ENCODE data around the gene TTLL8. TPM values are rescaled to one million over a fixed set of nuclear protein-coding genes. Genes with fewer than 3 reads are reported as not detected.

The TTLL8 gene
- total RNA-seq, 1 donor from 2014 or later = not detected

DNA sequence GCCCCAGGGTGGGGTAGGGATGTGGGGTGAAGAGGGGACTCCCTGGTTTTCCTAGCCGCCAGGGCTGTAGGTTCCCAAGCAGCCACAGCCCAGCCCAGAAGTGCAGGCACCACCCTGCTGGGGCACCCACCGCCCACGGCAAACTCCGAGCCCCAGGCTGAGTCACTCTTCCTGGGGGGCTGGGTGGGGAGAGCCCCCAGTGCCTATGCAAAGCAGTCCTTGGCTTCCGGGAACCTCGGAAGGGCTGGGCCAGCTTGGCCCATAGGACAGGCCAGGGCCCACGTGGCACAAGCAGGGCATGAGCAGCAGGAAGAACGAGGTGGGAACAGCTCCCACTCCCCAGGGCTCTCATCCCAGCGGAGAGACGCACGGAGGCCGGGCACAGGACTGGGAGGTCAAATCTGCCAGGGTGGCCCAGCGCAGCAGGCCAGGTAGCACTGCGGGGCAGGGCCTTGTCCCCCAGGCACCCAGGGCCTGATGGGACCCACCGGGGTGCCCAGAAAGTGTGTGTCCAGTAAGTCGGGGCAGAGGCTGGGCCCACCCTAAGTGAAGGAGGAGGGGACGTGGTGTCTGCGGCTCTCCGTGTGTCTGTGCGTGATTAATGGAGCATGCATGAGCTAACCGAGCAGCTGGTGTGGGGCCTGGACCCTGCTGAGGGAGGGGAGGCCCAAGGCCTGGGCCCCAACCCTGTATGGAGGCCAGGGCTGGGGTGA lies 41.0 kb downstream of the TTLL8 start:
- DNase-seq = no peak

DNA sequence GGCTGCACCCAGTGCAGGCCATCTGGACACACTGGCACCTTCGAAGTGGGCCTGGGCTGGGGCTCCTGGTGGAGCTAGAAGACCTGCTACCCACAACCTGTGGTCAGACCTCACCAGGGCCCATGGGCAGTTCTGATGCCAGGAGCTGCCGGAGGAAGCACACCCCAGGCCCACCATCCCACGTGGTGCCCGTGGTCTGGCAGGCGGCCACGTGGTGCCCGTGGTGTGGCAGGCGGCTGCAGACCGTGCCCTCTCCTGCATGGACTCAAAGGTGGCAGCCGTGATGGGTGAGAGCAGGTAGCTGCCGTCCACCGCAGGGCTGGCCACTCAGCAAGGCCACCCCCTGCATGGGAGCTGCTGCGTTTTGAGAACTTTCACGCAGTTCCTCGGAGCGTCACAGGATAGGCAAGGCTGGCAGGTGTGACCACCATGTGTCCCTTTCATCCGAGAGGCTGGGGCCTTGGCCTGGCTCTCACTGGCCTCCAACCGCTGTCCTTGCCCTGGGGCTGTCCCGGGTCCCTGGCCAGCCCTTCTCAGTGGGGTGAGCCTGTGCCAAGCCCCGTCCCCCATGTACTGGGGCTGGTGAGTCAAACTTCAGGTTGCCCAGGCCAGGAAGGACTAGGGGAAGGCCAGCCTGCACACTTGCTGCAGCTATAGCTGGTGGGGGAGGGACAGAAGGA lies 41.6 kb downstream of the TTLL8 start:
- no peak for DNase-seq

DNA sequence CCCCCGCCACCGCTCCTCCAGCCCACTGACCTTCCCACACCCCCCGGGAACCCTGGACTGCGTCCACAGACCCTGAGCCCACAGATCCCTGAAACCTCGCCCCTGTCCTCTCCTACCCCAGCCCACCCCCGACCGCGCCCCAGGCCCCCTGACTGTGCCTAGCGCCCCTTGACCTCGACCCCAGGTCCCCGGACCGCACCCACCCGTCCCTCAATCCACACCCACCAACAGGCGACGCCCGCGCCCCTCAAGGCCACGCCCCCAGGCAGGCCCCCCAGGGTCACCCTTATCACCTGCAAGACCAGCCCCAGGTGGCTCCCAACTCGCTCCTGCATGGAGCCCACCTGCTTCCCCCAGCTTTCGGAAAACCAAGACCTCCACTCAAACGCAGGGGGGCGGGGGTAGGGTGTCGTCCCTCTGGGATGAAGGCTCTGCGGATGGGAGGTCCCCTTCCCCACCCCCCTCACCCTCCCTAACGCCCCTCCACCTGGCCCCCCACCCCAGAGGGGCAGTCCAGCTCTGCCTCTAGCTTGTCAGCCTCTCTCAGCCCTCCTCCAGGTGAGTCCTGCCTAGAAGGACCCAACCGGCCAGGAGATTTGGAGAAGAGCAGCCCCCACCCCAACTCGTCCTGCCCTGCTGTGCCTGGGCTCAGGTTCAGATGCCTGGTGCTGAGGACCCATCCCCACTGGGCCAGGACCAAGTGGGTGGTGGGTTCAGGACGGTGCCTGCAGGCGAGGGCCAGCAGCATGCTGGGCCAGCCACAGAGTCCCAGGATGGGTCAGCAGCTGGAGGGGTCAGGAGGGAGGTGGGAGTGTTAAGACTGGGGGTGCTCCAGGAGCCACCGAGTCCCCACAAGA lies 42.4 kb downstream of the TTLL8 start:
- DNase-seq = no peak

DNA sequence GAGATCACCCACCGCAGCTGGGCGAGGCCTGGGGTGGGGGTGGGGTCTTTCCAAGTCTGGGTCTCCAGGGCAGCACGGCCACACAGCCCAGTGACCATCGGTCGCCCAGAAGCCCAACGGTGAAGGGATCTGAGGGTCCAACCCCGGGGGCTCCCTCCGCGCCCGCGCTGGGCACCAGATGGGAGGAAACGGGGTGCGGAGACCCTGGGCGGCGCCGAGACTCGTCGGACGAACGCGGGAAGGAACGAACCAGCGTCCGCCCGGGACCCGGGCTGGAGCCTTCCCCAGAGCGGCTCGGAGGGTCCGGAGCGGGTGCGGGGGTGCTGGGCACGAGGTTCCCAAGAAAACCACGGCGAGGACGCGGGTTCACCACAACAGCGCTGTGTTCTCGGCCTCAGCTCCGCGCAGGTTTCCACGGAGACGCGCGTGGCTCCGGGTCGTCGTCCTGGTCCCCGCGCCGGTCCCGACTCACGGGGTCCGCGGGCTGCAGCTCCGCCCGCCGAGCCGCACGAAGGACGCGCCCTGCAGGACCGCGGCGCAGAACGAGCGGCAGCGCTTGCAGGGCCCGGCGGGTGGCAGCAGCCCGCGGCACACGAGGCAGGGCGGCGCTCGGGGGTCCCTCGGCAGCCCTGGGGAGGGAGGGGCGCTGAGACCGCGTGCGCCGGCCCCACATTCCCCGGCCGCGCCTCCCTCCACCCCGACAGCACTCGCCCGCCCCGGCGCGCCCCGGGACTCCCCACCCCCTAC lies 43.3 kb downstream of the TTLL8 start:
- no peak for DNase-seq

DNA sequence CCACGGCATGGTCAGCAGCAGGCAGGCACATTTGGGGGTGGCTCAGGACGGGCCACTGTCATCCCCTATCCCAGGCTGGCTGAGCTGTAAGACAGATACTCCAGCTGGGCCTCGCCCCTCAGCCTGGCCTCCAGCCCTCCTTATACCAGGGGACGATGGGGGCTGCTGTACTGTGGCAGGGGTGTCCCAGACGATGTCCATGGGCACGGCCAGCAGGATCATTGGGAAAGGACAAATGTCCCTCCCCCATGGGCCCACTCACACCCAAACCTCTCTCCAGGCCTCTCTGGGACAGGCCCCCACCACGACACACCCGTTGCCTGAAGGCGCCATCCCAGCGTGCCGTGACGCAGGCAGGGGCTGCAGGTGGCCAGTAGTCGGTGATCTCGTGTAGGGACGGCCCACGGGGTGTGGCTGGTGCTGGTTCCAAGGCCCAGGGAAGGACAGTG lies 44.0 kb downstream of the TTLL8 start:
- no peak for DNase-seq

DNA sequence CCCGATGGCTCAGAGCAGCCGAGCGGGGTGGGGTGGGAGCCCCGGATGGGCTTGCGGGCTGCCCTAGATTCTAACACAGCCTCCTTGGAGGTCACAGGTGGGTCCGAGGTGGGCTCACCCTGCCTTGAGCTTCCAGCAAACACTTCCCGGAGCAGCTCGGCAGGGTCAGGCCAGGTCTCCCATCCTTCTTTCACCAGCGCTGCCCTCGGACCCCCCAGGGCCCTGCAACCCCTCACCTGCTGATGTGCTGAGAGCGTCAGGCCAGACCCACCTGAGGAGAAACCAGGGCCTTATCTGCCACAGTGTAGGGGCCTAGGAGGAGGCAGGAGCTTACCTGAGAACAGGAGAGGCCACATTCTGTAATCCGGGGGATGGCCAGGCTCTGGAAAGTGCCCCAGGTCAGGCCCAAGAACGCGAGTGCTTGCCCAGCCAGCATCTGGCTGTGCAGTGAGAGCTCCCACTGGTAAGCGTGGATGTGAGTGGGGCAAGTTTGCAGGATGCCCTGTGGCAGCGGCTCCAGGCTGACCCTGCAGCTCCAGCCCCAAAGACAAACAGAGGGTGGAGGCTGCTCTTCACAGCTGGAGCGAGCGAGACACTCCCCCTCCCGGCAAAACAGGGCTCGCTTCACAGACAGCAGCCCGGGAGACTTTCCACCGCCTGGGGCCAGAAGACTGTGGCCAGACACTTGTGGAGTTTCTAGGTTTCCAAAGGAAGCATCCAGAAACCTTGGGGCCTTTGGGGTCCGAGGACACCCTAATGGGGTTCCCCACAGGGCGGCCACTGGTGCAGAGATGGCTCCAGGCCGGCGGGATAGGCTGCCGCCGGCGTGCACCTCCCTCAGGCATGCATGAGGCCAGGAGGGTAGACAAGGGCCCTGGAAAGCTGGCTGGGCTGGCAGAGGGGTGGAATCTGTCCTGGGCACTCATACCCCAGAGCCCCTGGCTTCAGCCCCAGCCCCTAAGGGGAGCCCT lies 45.6 kb downstream of the TTLL8 start, which contains the start of gene IL17REL:
TSS of gene IL17REL (minus strand) at position 555 of the 971 bp plus-strand sequence. CDS start at position 436, 119 bp downstream.
- no peak for DNase-seq

DNA sequence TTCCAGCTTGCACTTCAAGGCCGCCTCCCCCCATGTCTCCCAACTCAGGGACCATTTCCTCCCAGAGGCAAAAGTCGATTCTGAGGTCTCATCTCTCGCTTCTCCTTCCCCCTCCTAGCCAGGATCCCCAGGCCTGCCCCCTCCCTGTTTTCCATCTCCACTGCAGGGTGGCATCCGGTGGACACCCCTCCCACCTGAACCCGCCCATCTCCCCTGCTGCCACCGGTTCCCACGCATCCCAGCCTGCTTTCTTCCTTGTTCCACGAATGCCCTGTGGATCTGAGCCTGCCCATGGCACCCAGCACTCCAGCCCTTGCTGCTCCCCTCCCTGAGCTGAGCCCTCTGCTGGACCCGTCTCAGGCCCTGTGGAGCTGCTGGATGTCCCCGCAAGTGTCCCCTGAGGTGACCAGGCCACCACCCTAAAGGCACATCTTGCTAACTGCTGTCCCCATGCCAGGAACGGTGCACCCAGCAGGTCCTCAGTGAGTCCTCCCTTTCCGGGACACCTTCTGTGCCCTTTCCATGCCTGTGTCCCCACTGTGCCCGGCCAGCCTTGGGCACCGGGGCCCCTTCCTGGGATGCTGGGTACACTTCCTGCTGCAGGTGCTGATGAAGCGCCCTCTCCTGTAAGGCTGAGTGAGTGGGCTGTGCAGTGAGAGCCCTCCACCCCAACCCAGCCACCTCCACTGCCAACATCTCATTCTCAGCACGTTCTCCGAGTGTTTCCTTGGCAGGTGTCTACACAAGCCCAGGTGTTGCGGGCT lies 46.5 kb downstream of the TTLL8 start:
- no peak for DNase-seq

DNA sequence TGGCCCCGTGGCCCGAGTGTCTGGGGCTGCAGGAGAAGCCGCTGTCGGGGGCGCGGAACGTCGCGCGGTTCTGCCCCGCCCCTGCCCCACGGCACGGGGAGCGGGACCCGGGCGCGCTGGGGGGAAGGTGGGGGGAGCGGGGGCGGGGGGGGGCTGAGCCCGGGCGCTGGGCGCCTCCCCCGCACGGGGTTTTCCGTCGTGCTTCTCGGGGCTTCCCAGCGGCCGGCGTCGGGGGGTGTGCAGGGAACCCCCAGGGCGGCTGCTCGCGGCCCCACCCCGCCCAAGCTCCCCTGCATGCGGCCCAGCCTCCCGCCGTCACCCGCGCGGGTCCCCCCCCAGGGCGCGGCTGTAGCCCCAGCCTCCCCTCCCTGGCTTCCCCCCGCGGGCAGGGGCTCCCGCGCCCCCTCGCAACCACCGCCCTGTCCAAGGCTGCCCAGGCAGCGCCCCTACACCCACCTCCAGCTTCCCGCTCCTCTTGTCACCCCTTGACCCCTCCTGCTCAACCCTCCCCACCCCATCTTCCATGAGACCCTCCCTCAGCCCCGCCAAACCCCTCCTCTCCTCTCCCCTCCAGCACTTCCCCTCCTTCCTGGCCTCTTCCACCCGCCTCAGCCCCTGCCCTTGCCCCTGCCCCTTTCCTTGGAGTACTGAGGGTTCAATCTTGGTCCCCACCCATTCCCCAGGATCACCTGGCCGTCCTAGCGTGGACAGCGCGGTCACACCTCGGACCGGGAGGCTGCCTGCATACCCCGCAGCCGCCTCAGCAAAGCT lies 47.2 kb downstream of the TTLL8 start:
- DNase-seq = no peak

DNA sequence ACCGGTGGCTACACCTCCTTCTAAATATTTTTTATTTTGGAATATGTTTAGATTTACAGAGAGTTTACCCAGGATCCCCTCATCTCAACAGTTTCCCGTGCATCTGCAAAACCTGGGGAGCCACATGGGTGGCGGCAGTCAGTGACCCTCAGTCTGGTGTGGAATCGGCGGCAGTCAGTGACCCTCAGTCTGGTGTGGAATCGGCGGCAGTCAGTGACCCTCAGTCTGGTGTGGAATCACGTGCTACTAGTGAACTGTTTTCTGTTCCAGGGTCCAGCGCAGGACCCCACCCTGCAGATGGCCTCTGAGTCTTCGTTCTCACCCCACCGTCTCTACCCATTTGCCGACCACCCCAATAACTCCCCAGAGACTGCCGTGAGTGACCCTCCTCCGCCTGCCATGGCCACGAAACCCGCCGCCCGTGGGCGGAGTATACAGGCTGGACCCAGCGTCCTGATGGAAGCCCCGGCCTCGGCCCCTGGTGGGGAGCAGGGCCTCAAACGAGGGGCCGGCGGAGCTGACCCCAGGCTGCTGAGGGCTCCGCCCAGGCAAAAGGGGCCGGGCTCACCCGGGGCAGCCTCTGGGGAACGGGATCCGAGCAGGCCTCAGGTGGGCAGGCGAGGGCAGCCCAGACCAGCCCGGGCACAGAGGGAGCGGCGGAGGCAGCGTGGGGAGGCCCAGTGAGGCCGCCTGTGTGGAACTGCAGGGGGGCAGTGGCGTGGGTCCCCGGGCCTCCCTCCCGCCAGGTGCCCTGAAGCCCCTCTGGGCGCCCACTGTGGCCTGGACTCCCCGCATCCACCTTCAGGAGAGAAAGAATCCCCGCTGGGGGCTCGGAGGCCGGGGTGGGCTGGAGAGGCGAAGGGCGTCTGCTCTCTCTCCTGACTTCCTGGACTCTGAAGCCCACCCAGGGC lies 48.1 kb downstream of the TTLL8 start:
- no peak for DNase-seq

DNA sequence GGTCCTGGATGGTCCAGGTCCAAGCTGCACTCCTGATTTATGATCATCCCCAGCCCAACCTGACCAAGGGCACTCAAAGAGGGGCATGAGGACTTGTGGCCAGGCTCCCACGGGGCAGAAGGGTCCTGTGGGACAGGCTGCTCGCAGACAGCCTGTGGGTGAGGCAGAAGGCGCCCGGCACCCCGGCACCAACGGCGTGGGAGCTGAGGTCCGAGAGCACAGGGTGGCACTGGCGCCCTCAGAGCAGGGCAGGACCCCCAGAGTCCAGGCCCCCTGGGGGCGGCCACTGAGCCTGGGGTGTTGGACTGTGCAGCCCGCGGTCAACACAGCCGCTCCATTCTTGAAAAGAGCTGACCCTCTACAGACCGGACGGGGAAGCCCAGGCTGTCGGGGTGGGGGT lies 48.8 kb downstream of the TTLL8 start:
- no peak for DNase-seq

DNA sequence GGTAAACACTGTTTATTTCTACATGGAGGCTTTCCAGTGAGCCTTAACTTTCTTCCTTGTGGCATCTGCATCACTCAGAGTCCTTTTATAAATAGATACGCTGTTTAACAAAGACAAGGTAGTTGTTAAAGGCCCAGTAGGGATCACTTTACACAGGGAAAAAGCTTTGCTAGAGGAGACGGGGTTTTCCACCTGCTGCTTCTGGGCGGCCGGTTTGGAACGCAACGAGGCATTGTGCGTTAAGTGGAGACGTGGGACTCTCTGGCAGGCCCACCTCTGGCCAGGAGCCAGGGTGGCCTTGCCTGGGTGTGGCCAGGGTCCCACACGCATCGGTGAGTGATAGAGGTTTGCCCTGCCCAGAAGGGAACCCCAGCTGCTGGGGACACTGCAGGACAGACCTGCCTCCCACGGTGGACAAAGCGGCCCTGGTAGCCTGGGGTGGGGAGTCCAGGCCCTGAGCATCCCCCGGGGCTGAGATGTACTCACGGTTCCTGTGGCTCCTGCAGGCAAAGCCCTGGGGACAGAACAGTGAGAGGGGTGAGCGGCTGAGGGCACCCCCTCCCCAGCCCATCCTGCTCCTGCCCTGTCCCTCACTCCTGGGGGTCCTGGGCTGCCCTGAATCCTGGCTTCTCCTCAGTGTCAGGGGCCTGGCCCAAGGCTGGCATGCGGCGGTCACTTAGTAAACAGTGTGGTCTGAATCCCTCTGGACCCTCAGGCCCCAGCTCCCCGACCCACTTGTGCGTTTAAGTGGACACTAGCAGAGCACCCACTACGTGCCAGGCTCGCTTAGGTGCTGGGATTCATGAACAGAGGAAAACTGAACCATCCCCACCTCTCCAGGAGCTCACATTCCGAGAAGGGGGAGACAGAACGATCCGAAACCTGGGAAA lies 49.7 kb downstream of the TTLL8 start:
- DNase-seq = no peak

DNA sequence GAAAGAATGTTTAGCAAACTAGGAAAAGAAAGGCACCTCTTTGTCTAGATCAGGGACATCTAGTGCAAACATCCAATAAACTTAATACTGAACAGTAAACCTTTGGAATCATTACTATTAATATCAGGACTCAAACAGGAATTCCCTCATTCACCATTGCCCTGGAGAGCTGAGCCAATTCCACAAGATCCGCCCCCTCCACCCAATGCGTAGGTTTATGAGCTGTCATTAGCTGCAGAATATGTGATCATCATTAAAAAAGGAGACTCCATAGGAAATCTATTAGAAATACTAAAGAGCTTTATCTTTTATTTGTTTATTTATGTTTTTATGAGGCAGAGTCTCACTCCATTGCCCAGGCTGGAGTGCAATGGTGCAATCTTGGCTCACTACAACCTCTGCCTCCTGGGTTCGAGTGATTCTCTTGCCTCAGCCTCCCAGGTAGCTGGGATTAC lies 51.0 kb downstream of the TTLL8 start:
- no peak for DNase-seq

DNA sequence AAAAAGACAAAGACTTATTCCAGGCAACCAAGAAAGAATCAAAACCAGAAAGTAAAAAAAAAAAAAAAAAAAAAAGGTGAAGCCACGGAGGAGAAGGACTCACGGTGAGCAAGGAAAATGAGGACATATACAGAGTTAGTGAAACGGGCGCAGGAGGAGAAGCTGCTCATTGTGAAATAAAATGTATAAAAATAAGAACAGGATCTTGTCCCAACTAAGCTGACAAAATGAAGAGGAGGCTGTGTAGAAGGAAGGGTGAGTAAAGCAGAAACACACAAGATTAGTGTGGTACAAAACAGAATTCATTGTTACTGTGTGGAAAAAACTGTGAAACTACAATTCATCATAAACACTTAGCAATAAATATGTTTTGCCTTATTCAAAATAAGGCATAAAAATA lies 53.2 kb downstream of the TTLL8 start:
- no peak for DNase-seq

DNA sequence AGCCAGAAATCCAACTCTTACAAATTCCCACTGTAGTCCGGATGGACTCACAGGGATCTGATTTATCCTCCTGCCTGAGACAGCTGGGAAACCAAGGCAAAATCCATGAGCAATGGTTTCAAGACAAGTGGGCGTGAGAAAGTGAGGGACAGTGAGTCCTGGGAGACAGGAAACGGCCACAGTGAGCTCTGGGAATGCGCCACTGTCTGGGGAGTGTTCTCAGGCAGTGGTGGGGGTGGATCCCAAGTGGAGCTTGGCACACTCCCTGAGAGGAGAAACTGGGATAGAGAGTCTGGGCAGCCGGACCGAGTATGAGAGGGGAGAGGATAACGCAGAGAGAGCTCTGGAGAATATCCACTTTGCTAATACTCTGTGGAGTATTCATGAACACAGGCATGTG lies 55.3 kb downstream of the TTLL8 start:
- peak; percentile 65 for DNase-seq

DNA sequence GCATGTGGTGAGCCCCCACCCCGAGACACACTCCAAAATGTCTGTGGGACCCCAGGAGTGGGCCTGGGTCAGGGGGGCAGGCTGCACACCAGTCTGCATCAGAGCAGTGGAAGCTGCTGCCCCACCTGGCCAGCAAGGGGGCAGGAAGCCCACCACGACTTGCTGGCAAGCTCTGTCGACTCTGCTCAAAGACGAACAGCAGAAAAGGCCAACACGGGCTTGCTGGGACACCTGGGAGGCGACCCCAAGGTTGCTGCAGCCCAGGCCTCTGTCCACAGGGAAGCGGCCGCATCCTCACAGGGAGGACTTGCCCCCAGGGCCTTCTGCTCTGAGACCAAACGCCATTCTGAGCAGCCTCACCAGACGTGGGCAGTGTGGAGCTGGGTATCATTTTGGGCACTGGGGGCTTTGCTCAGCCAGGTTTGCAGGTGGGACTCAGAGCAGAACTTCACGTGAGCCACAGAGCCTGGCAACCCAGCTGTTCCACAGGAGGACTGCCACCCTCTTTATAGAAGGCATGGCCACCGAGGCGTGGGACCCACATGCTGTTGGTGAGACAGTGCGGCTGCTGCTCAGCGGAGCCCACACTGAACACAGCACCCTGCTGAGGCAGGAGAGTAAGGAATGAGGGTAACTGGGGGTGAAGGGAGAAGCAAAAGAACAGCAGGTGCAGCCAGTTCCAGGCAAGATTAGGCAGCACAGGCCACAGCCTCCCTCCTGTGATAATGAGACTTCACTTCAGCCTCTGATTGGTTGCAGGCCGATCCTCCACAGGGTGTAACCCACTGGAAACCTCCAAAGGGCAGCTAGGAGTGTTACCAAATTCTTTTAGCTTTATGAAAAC lies 56.5 kb downstream of the TTLL8 start:
- no peak for DNase-seq

Data from occipital lobe (tissue), 2 donors.